HG02884 (cell line): ENCODE data around the gene AP2A2.
"Not testable (repeated sequence)": the region's sequence is repeated elsewhere in the genome, so short reads cannot be mapped to it uniquely, and the experiment has no call there.

Experiments used
- ATAC-seq: cut with Tn5 transposase; IDR thresholded peaks from one replicate; pipeline ENCODE4 v1.9.1; 2021; ENCODE audit warnings: mild to moderate bottlenecking, moderate library complexity; ENCODE audit not compliant: unreplicated experiment

The AP2A2 gene

DNA sequence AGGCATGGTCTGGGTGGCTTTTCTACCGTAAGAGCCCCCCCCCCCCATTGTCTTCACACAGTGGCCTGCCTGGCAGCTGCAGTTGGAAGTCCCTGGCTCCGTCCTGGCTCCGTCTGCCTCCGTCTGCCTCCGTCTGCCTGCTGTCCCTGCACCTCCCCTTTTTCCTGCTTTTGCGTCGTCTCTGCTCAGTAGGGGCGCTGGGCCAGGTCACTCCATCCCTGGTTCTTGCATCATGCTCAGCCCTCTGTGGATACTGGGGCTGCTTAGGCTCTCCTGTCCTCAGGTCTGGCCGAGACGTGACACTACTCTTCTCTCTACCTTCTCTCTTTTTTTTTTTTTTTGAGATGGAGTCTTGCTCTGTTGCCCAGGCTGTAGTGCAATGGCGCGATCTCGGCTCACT lies 27.8 kb downstream of the AP2A2 start:
- ATAC-seq: no peak

DNA sequence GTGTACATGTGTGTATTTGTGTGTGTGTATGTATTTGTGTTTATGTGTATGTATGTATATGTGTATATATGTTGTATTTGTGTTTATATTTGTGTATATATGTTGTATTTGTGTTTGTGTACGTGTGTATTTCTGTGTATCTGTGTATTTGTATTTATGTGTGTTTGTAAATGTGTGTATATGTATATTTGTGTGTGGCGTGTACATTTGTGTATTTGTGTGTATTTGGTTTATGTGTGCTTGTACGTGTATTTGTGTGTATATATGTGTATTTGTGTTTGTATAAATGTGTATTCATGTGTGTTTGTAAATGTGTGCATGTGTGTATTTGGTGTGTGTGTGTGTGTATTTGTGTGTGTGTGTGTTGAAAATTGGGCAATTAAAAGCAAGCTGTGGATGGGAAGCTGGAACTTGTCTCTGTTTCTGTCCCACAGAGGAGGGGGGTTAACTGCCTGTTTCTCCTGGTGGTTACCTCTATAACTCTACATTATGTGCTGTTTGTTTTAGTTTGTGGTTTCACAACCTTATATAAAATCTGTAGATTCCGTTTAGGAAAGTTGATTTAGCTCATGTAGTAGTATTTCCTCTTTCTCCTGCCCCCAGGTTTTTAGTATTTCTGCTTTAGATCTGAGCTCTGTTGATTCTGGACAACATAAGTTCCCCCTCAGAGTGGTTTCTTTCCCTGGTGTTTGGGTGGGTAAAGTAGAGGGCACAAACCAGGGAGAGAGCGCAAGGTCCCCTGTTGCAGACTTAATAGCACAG lies 28.9 kb downstream of the AP2A2 start:
- ATAC-seq: no peak

DNA sequence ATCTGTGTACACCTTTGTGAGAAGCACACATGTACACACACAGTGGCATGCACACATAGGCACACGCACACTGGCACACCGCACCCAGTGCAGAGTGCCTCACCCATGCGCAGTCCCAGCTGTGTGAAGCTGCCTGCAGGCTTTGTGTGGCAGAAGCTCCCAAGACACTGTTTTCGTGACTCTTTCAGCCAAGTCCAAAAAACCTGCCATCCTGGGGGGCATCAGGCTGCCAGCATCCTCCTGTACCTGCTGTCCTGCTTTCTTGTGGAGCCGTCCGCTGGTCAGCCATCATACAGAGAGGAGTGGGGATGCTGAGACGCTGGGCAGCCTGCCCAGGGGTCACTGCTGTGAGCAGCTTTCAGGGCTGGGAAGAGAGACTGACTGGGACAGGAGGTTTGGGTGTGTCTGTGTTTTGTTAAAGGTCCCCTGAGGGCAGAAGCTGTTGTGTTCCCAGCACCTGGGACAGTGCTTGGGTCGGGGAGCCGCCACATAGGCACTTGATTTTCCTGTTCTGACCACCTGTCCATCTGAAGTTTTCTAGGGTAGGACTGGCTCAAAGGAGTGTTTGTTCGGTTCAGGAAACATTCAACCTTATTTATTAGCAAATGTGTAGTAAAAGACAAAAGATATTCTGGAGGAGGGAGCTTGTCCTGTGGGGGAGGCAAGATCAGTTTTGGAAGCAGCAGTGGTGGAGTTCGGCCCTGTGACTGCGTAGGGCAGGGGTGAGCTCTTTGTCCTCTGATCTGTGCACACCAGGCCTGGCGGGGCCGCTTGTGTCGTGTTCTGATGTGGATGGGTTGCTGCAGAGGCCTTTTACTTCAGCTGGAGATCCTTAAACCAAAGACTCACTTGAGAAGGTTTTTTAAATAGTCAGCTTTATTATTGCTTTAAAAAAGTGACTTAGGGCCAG lies 29.7 kb downstream of the AP2A2 start:
- no peak for ATAC-seq

GRCh38 chr11:957212-957920 lies 31.7 kb downstream of the AP2A2 start:
- ATAC-seq: no peak

- no peak for ATAC-seq
Measured at GRCh38 chr11:958101-958500, 32.4 kb downstream of the AP2A2 start.

DNA sequence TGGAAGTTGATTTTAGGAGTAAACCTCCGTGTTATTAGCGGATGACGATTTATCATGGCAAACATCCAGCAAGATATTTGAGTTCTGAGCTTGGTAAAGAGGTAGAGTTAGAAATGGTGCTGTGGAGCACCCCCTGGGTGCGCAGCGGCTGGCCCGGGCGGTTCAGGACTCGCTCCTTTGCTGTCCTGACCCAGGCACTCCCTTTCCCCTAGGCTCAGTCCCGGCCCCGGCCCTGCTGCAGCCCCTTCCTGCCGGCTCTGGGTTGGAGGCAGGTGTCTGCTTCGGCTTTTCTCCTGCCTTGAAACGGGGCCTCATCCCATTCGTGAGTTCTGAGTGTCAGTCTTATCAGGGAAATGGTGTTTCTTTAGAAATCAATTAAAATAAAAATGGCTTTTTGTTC lies 33.4 kb downstream of the AP2A2 start:
- no peak for ATAC-seq

DNA sequence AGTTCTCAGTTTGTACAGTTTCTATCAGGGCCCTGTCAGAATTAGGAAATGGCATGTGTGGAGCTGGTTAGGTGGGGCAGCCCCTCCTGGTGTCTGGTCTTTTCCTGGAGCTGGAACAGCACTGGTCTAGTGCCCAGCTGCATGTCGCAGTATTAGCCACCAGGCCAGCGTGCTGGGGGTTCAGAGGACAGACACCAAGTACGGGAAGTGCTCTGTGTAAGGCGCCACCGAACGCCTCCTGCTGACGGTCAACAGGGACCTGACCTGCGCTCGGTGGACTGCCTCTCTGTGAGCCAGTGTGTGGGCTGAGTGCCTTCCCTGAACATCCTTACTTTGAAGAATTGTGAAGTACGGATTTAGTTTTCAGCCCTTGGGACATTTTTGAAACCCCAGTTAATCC lies 33.9 kb downstream of the AP2A2 start:
- no peak for ATAC-seq

DNA sequence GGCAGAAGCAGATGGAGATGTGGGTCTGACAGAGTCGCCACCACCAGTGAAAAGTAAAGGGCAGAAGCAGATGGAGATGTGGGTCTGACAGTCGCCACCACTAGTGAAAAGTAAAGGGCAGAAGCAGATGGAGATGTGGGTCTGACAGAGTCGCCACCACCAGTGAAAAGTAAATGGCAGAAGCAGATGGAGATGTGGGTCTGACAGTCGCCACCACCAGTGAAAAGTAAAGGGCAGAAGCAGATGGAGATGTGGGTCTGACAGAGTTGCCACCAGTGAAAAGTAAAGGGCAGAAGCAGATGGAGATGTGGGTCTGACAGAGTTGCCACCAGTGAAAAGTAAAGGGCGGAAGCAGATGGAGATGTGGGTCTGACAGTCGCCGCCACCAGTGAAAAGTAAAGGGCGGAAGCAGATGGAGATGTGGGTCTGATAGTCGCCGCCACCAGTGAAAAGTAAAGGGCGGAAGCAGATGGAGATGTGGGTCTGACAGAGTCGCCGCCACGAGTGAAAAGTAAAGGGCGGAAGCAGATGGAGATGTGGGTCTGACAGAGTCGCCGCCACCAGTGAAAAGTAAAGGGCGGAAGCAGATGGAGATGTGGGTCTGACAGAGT lies 35.7 kb downstream of the AP2A2 start:
- ATAC-seq: not testable (repeated sequence)

DNA sequence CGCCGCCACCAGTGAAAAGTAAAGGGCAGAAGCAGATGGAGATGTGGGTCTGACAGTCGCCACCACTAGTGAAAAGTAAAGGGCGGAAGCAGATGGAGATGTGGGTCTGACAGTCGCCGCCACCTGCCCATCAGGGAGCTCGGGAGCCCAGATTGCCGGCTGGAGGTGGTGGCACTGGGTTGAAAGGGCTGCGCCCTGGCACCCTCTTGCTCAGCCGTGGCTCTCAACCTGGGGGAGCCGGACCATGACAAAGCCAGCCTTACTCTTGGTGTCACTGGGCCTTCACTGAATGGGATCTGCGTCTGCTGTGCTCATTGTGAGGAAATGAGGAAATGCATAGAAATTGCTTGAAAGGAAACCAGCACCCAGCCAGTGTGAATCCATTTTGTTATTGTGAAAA lies 36.3 kb downstream of the AP2A2 start:
- ATAC-seq: no peak

DNA sequence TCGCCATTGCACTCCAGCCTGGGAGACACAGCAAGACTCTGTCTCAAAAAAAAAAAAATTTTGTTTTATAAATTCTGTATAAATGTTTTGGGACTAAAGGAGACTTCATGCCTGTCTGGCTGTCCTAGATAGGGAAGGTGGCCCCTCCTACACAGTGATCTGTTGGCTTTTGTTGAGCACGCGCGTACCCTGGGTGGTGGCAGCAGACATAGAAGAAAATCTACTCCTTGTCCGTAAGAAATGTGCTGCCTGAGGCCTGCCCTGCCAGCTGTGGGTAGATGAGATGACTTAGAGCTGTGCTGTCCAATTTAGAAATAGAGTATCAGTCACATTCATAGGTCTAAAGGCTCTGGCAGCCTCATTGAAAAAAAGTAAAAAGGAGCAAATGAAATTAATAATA lies 37.0 kb downstream of the AP2A2 start:
- no peak for ATAC-seq

- ATAC-seq: no peak
Measured at GRCh38 chr11:963852-964251, 38.2 kb downstream of the AP2A2 start.

GRCh38 chr11:965206-965775 lies 39.6 kb downstream of the AP2A2 start:
- no peak for ATAC-seq

DNA sequence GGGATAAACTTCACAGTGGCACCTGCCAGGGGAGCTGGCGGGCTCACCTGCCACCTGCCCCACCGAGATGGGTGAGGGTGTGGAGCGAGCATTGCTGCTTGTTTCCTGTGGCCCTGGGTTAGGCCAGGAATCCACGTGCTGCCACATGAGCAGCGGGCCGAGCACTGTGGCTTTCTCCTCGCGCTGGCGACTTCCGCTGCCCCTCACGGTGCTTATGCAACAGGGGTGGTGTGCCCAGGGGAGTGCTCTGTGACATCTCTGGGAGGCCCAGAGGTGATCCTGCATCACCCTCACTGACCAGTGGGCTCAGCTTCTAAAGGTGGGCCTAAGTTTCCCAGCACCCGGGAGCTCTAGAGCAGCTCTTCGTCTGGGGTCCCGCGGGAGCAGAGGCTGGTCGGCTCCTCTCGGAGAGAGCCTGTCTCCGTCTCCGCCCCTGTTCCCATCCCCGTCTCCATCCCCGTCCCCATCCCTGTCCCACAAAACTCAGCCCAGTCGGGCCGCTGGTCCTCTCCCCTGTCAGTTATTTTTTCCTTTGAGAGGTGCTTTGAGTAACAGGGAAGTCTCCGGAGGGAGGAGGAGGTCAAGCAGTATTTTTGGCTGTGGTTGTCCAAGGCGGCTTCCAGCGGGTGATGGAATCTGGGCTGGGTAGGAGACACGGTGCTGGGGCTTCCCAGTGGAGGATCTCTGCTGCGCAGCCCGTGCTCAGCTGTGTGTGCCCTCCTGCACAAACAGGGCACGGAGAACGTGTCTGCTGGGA lies 42.5 kb downstream of the AP2A2 start:
- ATAC-seq: no peak

DNA sequence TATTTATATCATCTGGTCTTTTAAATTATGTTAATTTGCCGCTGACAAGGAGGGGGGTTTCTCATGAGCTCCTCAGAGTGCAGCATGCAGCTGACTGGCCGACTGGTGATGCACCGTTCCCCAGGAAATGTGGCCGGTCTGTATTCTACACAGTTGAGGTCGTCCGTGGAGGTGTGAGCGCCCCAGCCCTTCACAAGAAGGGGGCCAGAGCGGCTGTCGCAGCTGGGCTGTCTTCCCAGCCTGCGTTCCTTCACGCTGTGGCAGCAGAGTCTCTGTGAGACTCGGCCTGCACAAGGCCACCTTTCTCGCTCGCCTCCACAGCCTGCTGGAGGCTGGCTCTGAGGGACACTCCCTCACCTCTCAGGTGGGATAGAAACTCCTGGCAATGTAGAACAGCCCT lies 43.2 kb downstream of the AP2A2 start:
- ATAC-seq: no peak

GRCh38 chr11:969651-970205 lies 44.1 kb downstream of the AP2A2 start:
- no peak for ATAC-seq

GRCh38 chr11:970319-970871 lies 44.7 kb downstream of the AP2A2 start:
- ATAC-seq: no peak

GRCh38 chr11:971092-971690 lies 45.5 kb downstream of the AP2A2 start:
- ATAC-seq: no peak

DNA sequence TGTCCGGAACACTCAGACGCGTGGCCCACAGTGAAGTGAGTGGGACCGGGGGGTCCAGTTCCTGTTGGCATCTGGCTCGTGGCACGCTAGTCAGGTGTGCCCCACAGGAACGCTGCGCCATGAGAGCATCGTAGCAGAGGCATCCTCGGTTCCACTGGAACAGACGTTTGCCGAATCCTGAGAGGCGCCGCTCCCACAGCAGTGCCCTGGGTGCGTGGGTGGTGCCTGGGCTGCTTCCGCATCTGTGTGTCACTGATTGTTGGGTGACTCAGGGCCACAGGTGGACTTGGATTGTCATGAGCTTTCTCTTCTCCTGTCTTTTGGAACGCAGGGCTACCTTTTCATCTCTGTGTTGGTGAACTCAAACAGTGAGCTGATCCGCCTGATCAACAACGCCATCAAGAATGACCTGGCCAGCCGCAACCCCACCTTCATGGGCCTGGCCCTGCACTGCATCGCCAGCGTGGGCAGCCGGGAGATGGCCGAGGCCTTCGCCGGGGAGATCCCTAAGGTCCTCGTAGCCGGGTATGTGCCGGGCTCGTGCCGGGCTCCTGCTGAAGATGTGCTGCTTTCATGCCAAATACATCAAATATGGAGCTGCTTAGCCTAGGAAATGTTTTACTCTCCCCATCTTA lies 46.2 kb downstream of the AP2A2 start:
- no peak for ATAC-seq
